Peyer's patch (tissue), 4 donors: Measurements from ENCODE around the gene CSTF3.

Source experiments
- POLR2A ChIP-seq, 2 donors: fragments of 450-650 bp; IDR thresholded peaks; one replicate each; pipeline ENCODE4 v1.5.1; 2017; ENCODE audit warnings: antibody characterized with exemption in 2 of 2, mild to moderate bottlenecking in 2 of 2, moderate library complexity in 2 of 2
- TF ChIP-seq, protein P1 (sequence below), 6 experiments: fragments of 450-650 bp in 4 of 6; fragments of 200-600 bp in 2 of 6; sonication (generic) in 1 of 6; IDR thresholded peaks; one replicate each; pipeline ENCODE4 v1.5.1; 2017 to 2019; ENCODE audit warnings: antibody characterized with exemption in 6 of 6, mild to moderate bottlenecking in 3 of 6, moderate library complexity in 1 of 6

- TF ChIP-seq, protein P1, sequence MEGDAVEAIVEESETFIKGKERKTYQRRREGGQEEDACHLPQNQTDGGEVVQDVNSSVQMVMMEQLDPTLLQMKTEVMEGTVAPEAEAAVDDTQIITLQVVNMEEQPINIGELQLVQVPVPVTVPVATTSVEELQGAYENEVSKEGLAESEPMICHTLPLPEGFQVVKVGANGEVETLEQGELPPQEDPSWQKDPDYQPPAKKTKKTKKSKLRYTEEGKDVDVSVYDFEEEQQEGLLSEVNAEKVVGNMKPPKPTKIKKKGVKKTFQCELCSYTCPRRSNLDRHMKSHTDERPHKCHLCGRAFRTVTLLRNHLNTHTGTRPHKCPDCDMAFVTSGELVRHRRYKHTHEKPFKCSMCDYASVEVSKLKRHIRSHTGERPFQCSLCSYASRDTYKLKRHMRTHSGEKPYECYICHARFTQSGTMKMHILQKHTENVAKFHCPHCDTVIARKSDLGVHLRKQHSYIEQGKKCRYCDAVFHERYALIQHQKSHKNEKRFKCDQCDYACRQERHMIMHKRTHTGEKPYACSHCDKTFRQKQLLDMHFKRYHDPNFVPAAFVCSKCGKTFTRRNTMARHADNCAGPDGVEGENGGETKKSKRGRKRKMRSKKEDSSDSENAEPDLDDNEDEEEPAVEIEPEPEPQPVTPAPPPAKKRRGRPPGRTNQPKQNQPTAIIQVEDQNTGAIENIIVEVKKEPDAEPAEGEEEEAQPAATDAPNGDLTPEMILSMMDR (IDR thresholded peaks at IDR 0.05): no peak
- no peak for TF ChIP-seq POLR2A (IDR thresholded peaks at IDR 0.05)
Observed at GRCh38 chr11:33128739-33129138, 32.5 kb downstream of the CSTF3 start.
